ENCODE data around the gene PDYN.

PDYN gene

DNA sequence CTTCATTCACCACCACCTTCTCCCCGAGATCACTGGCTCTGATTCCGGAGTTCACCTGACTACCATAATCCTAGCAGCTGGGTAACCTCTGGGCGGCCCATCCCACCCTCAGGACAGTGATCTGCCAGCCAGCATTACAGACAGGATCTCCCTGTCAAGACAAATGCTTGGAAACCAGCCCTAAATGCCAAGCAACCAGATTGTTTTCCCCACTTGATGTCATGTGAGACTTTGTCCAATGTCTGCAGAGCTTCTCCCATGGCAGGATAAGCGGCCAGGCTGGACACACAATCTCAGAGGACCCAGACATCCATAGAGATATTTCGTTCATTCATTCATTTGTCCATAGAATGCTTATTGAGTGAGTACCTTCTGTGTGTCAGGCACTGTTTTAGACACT lies 32.5 kb downstream of the PDYN start:
- TF ChIP-seq CTCF (IDR thresholded peaks at IDR 0.05; ENCODE audit: low read depth, low read length), result no peak
- no peak for DNase-seq (ENCODE audit: extremely low read depth, low read depth)

GRCh38 chr20:1959156-1959555 lies 34.7 kb downstream of the PDYN start:
- no peak for TF ChIP-seq CTCF (IDR thresholded peaks at IDR 0.05; ENCODE audit: low read depth, low read length)
- no peak for DNase-seq (ENCODE audit: extremely low read depth, low read depth)

DNA sequence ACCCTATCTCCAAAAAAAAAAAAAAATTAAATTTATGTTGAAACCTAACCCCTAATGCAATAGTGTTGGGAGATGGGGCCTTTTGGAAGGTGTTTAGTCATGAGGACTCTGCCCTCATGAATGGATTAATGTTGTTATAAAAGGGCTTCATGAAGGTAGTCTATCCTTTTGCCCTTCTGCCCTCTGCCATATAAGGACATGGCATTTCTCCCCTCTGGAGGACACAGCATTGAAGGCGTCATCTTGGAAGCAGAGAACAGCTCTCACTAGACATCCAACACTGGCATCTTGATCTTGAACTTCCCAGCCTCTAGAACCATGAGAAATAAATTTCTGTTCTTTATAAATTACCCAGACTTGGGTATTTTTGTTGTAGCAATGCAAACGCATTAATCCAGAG lies 35.4 kb downstream of the PDYN start:
- DNase-seq (ENCODE audit: extremely low read depth, low read depth), result no peak

GRCh38 chr20:1955217-1955616 lies 38.6 kb downstream of the PDYN start:
- TF ChIP-seq CTCF (IDR thresholded peaks at IDR 0.05; ENCODE audit: low read depth, low read length), result no peak
- no peak for DNase-seq (ENCODE audit: extremely low read depth, low read depth)

More for the DNA sequence above, 35.4 kb downstream of the PDYN start:
- TF ChIP-seq CTCF (IDR thresholded peaks at IDR 0.05; ENCODE audit: low read depth, low read length), result no peak

GRCh38 chr20:1953621-1954020 lies 40.2 kb downstream of the PDYN start:
- no peak for TF ChIP-seq CTCF (IDR thresholded peaks at IDR 0.05; ENCODE audit: low read depth, low read length)
- no peak for DNase-seq (ENCODE audit: extremely low read depth, low read depth)

GRCh38 chr20:1952737-1953530 lies 40.9 kb downstream of the PDYN start:
- no peak for DNase-seq (ENCODE audit: extremely low read depth, low read depth)
- TF ChIP-seq CTCF (IDR thresholded peaks at IDR 0.05; ENCODE audit: low read depth, low read length), result no peak

- no peak for TF ChIP-seq CTCF (IDR thresholded peaks at IDR 0.05; ENCODE audit: low read depth, low read length)
Observed at GRCh38 chr20:1951436-1952115, 42.3 kb downstream of the PDYN start.

More at GRCh38 chr20:1951436-1952115, 42.3 kb downstream of the PDYN start:
- no peak for DNase-seq (ENCODE audit: extremely low read depth, low read depth)

Data from AG09319 (cell line).